ENCODE results near the gene ITPR1. TPM values are rescaled to one million over a fixed set of nuclear protein-coding genes. Genes with fewer than 3 reads are reported as not detected.

ITPR1 gene
- total and polyA plus RNA-seq, 4 experiments from 2014 or later: 6.1 to 72.8 (median 44.2) TPM

GRCh38 chr3:4864503-4864902 lies 371.4 kb downstream of the ITPR1 start:
- H3K36me3 Mint-ChIP-seq: peaks cover 23 to 27% of the 10 kb centered on the region in 2 donors

DNA sequence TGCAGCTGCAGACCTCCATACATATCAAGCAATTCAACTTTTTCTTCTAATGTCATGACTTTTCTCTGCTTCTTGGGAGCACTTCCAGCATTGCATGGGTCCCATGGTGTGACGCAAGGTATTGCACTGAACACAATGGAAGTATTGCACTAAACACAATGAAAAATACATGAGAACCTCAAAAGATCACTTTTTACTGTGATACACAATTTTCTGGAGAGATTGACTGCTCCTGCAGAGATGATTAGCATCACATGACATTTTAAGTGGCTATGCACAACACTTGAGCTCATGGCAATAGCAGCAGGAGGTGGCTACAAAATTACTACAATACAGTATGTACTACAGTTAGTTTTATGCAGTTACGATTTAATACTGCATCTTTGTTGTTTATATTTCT lies 372.6 kb downstream of the ITPR1 start:
- intact Hi-C loops (cut with micrococcal nuclease): no loop called here
- Histone ChIP-seq H3K36me3 (ENCODE audit: insufficient read depth, low read length) (no peaks in the 10 kb centered on the region), H3K4me3 (ENCODE audit: low read length in 2 of 2) (no peak overlapping the region), H3K9me3 (ENCODE audit: control insufficient read depth in 1 of 2, low read length in 2 of 2) (peaks cover 0 to 3% of the 10 kb centered on the region in 2 donors), H3K4me1 (ENCODE audit: insufficient read depth, low read length) (peaks cover 36% of the 10 kb centered on the region), H3K27ac (ENCODE audit: low read depth, low read length) (no peak overlapping the region), H3K27me3 (ENCODE audit: insufficient read depth, low read length) (no peaks in the 10 kb centered on the region)
- no peak for DNase-seq
- Mint-ChIP-seq H3K27ac (peak overlapping the region in 4 of 7 donors; percentile 15 to 51 (median 20)), H3K27me3 (no peaks in the 10 kb centered on the region), H3K4me1 (peaks cover 20 to 37% (median 24%) of the 10 kb centered on the region in 4 donors), H3K36me3 (peaks cover 20 to 23% of the 10 kb centered on the region in 2 donors), H3K4me3 (peak overlapping the region in 1 of 8 donors; percentile 57), H3K9me3 (peaks cover 0 to 22% (median 10%) of the 10 kb centered on the region in 8 donors)
- POLR2A ChIA-PET (ENCODE audit: partially characterized antibody): no interaction called here
- CTCF ChIA-PET (ENCODE audit: partially characterized antibody): no interaction called here

More at GRCh38 chr3:4864503-4864902, 371.4 kb downstream of the ITPR1 start:
- Mint-ChIP-seq H3K27ac (no peak overlapping the region), H3K9me3 (peaks cover 0 to 28% (median 13%) of the 10 kb centered on the region in 8 donors), H3K4me3 (no peak overlapping the region), H3K27me3 (no peaks in the 10 kb centered on the region), H3K4me1 (peaks cover 20 to 29% (median 24%) of the 10 kb centered on the region in 4 donors)
- no peaks in the 10 kb centered on the region for H3K27me3 ChIP-seq (ENCODE audit: insufficient read depth, low read length)
- H3K4me3 ChIP-seq (ENCODE audit: low read length in 2 of 2): no peak overlapping the region
- H3K27ac ChIP-seq (ENCODE audit: low read depth, low read length): no peak overlapping the region
- no peak for DNase-seq
- intact Hi-C loops (cut with micrococcal nuclease): no loop called here
- POLR2A ChIA-PET (ENCODE audit: partially characterized antibody): no interaction called here
- CTCF ChIA-PET (ENCODE audit: partially characterized antibody): no interaction called here
- no peaks in the 10 kb centered on the region for H3K36me3 ChIP-seq (ENCODE audit: insufficient read depth, low read length)
- peaks cover 0 to 3% of the 10 kb centered on the region in 2 donors for H3K9me3 ChIP-seq (ENCODE audit: control insufficient read depth in 1 of 2, low read length in 2 of 2)
- peaks cover 34% of the 10 kb centered on the region for H3K4me1 ChIP-seq (ENCODE audit: insufficient read depth, low read length)

- peaks cover 0 to 2% of the 10 kb centered on the region in 2 donors for H3K9me3 ChIP-seq (ENCODE audit: control insufficient read depth in 1 of 2, low read length in 2 of 2)
- ChIA-PET CTCF (ENCODE audit: partially characterized antibody) (interaction anchor here (1.0 to 1.4 kb wide), 3 partner anchors 156 to 517 kb away, joined by 3 to 7 read pairs (median 4); no protein-coding TSS in a partner anchor), POLR2A (ENCODE audit: partially characterized antibody) (interaction anchor here (0.7 to 1.1 kb wide), 4 partner anchors 39 to 153 kb away, joined by 3 to 4 read pairs (median 4); no protein-coding TSS in a partner anchor)
- no peaks in the 10 kb centered on the region for H3K27me3 ChIP-seq (ENCODE audit: insufficient read depth, low read length)
- Mint-ChIP-seq H3K4me1 (peaks cover 20 to 41% (median 24%) of the 10 kb centered on the region in 4 donors), H3K36me3 (peaks cover 16 to 18% of the 10 kb centered on the region in 2 donors), H3K9me3 (peaks cover 0 to 14% (median 5%) of the 10 kb centered on the region in 8 donors), H3K27ac (peak overlapping the region; percentile 94 to 98 (median 96)), H3K4me3 (peak overlapping the region; percentile 82 to 90 (median 87)), H3K27me3 (no peaks in the 10 kb centered on the region)
- peak overlapping the region; percentile 83 for H3K27ac ChIP-seq (ENCODE audit: low read depth, low read length)
- peak overlapping the region in 1 of 2 donors; percentile 4 for H3K4me3 ChIP-seq (ENCODE audit: low read length in 2 of 2)
- peak; percentile 24 to 52 (median 29) for DNase-seq
- intact Hi-C loops (cut with micrococcal nuclease): no loop called here
- H3K4me1 ChIP-seq (ENCODE audit: insufficient read depth, low read length): peaks cover 36% of the 10 kb centered on the region
- H3K36me3 ChIP-seq (ENCODE audit: insufficient read depth, low read length): no peaks in the 10 kb centered on the region
These were observed 373.7 kb downstream of the ITPR1 start for GRCh38 chr3:4866866-4867265.

DNA sequence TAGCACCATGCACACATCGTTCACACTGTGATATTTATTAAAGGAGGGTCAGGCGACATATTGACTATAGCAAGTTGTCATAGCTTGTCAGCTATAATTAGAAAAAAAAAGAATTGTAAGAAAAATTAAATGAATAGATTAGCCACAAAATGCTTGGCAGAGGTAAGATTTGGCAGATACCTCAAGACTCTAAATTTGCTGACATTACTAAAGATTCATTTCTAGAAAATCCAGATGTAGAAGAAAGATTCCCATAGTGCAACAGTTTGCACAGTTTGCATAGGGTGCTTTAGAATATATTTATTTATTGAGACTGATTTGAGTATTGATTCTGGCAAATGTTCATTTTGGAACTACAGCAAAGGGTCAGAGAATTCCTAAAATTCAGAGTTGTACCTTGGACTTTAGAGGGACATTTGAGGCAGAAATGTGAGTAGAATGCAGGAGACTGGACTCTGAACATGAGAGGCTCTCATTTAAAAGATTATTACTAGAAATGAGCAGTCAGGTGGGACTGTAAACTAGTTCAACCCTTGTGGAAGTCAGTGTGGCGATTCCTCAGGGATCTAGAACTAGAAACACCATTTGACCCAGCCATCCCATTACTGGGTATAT lies 384.1 kb downstream of the ITPR1 start:
- no peak overlapping the region for H3K27ac ChIP-seq (ENCODE audit: low read depth, low read length)
- H3K4me3 Mint-ChIP-seq: no peak overlapping the region
- H3K36me3 Mint-ChIP-seq: no peaks in the 10 kb centered on the region
- intact Hi-C loops (cut with micrococcal nuclease): no loop called here
- no peak for DNase-seq
- H3K36me3 ChIP-seq (ENCODE audit: insufficient read depth, low read length): no peaks in the 10 kb centered on the region
- no peaks in the 10 kb centered on the region for H3K4me1 ChIP-seq (ENCODE audit: insufficient read depth, low read length)
- no peaks in the 10 kb centered on the region for H3K9me3 Mint-ChIP-seq
- no peak overlapping the region for H3K27ac Mint-ChIP-seq
- peaks cover 2 to 5% (median 5%) of the 10 kb centered on the region in 4 donors for H3K4me1 Mint-ChIP-seq
- CTCF ChIA-PET (ENCODE audit: partially characterized antibody): no interaction called here
- H3K27me3 Mint-ChIP-seq: no peaks in the 10 kb centered on the region
- POLR2A ChIA-PET (ENCODE audit: partially characterized antibody): no interaction called here
- H3K9me3 ChIP-seq (ENCODE audit: control insufficient read depth in 1 of 2, low read length in 2 of 2): no peaks in the 10 kb centered on the region
- no peak overlapping the region for H3K4me3 ChIP-seq (ENCODE audit: low read length in 2 of 2)
- H3K27me3 ChIP-seq (ENCODE audit: insufficient read depth, low read length): no peaks in the 10 kb centered on the region

DNA sequence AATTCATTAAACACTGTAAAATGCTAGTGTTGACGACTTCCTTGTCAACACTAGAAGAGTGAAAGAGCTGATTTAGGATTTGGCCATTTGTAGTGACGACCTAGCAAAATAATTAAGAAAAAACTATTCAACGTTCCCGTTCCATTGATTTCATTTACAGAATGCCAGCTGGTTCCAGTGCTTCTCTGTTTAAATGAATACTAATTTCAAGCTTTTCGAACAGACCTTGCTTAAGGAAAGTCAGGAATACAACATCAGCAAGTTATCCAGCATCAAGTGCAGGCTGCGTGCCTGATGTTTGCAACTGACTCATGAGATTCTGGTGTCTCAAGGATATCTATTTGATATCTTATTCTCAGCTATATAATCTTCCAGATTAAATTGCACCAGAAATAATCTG lies 387.7 kb downstream of the ITPR1 start:
- intact Hi-C loops (cut with micrococcal nuclease): no loop called here
- POLR2A ChIA-PET (ENCODE audit: partially characterized antibody): no interaction called here
- Histone ChIP-seq H3K27ac (ENCODE audit: low read depth, low read length) (no peak overlapping the region), H3K4me3 (ENCODE audit: low read length in 2 of 2) (no peak overlapping the region), H3K27me3 (ENCODE audit: insufficient read depth, low read length) (no peaks in the 10 kb centered on the region), H3K9me3 (ENCODE audit: control insufficient read depth in 1 of 2, low read length in 2 of 2) (no peaks in the 10 kb centered on the region), H3K4me1 (ENCODE audit: insufficient read depth, low read length) (no peaks in the 10 kb centered on the region), H3K36me3 (ENCODE audit: insufficient read depth, low read length) (no peaks in the 10 kb centered on the region)
- Mint-ChIP-seq H3K27me3 (peaks cover 0 to 1% of the 10 kb centered on the region in 2 donors), H3K4me3 (no peak overlapping the region), H3K9me3 (no peaks in the 10 kb centered on the region), H3K27ac (peak overlapping the region in 1 of 7 donors; percentile 57), H3K4me1 (no peaks in the 10 kb centered on the region), H3K36me3 (no peaks in the 10 kb centered on the region)
- no peak for DNase-seq
- CTCF ChIA-PET (ENCODE audit: partially characterized antibody): interaction anchor here (0.7 to 1.1 kb wide), 2 partner anchors 11 to 37 kb away, joined by 3 read pairs; no protein-coding TSS in a partner anchor

- CTCF ChIA-PET (ENCODE audit: partially characterized antibody): interaction anchor here (0.9 to 1.1 kb wide), 3 partner anchors 98 to 171 kb away, joined by 3 read pairs; no protein-coding TSS in a partner anchor
- POLR2A ChIA-PET (ENCODE audit: partially characterized antibody): interaction anchor here (1.0 kb wide), 1 partner anchor 98 kb away, joined by 4 read pairs; no protein-coding TSS in a partner anchor
These were observed 389.4 kb downstream of the ITPR1 start for GRCh38 chr3:4882548-4882947.

GRCh38 chr3:4883011-4883410 lies 389.9 kb downstream of the ITPR1 start:
- Histone ChIP-seq H3K9me3 (ENCODE audit: control insufficient read depth in 1 of 2, low read length in 2 of 2) (no peaks in the 10 kb centered on the region), H3K4me3 (ENCODE audit: low read length in 2 of 2) (no peak overlapping the region), H3K27ac (ENCODE audit: low read depth, low read length) (no peak overlapping the region), H3K4me1 (ENCODE audit: insufficient read depth, low read length) (no peaks in the 10 kb centered on the region), H3K27me3 (ENCODE audit: insufficient read depth, low read length) (no peaks in the 10 kb centered on the region), H3K36me3 (ENCODE audit: insufficient read depth, low read length) (no peaks in the 10 kb centered on the region)
- H3K36me3 Mint-ChIP-seq: no peaks in the 10 kb centered on the region
- intact Hi-C loops (cut with micrococcal nuclease): no loop called here
- H3K9me3 Mint-ChIP-seq: no peaks in the 10 kb centered on the region
- peaks cover 0 to 1% of the 10 kb centered on the region in 2 donors for H3K27me3 Mint-ChIP-seq
- DNase-seq: no peak
- H3K4me1 Mint-ChIP-seq: peaks cover 0 to 4% (median 0%) of the 10 kb centered on the region in 4 donors
- ChIA-PET CTCF (ENCODE audit: partially characterized antibody) (interaction anchor here (0.9 to 1.1 kb wide), 2 partner anchors 97 to 171 kb away, joined by 3 read pairs; no protein-coding TSS in a partner anchor), POLR2A (ENCODE audit: partially characterized antibody) (interaction anchor here (1.0 kb wide), 1 partner anchor 98 kb away, joined by 4 read pairs; no protein-coding TSS in a partner anchor)
- H3K4me3 Mint-ChIP-seq: no peak overlapping the region
- H3K27ac Mint-ChIP-seq: peak overlapping the region in 1 of 7 donors; percentile 47

More at GRCh38 chr3:4882548-4882947, 389.4 kb downstream of the ITPR1 start:
- Mint-ChIP-seq H3K9me3 (no peaks in the 10 kb centered on the region), H3K4me3 (no peak overlapping the region), H3K36me3 (no peaks in the 10 kb centered on the region), H3K27ac (no peak overlapping the region), H3K4me1 (peaks cover 0 to 4% (median 0%) of the 10 kb centered on the region in 4 donors), H3K27me3 (peaks cover 0 to 1% of the 10 kb centered on the region in 2 donors)
- H3K9me3 ChIP-seq (ENCODE audit: control insufficient read depth in 1 of 2, low read length in 2 of 2): no peaks in the 10 kb centered on the region
- H3K4me3 ChIP-seq (ENCODE audit: low read length in 2 of 2): no peak overlapping the region
- no peak overlapping the region for H3K27ac ChIP-seq (ENCODE audit: low read depth, low read length)
- H3K4me1 ChIP-seq (ENCODE audit: insufficient read depth, low read length): no peaks in the 10 kb centered on the region
- no peak for DNase-seq
- H3K27me3 ChIP-seq (ENCODE audit: insufficient read depth, low read length): no peaks in the 10 kb centered on the region
- intact Hi-C loops (cut with micrococcal nuclease): no loop called here
- H3K36me3 ChIP-seq (ENCODE audit: insufficient read depth, low read length): no peaks in the 10 kb centered on the region
